Astrocyte (in vitro differentiated cells and primary cell): ENCODE measurements around the gene DYNC2I2. TPM values are rescaled to one million over a fixed set of nuclear protein-coding genes. Genes with fewer than 3 reads are reported as not detected.
"Not testable (repeated sequence)": the region's sequence is repeated elsewhere in the genome, so short reads cannot be mapped to it uniquely, and the experiment has no call there.

Source experiments
- DNase-seq: peaks from one replicate; pipeline ENCODE4 v3.0.0-alpha.2; 2010; ENCODE audit warnings: low read depth
- FAIRE-seq: peaks from 2 replicates; lab custom pipeline; 2011; peaks lifted over from hg19 to GRCh38; lab: Jason Lieb, UNC
- H2AFZ ChIP-seq: 2 replicates; pipeline ENCODE4 v1.6.0; 2012; ENCODE audit warnings: low read depth, low read length, inconsistent platforms
- H3K27ac ChIP-seq: 2 replicates; pipeline ENCODE4 v1.5.1; 2011; ENCODE audit warnings: low read depth, low read length, inconsistent platforms
- H3K27me3 ChIP-seq: 2 replicates; pipeline ENCODE4 v1.6.0; 2011; ENCODE audit warnings: low read length, inconsistent platforms; ENCODE audit not compliant: insufficient read depth
- H3K36me3 ChIP-seq: 2 replicates; pipeline ENCODE4 v1.5.1; 2011; ENCODE audit warnings: low read length, inconsistent platforms; ENCODE audit not compliant: insufficient read depth
- H3K4me1 ChIP-seq: 2 replicates; pipeline ENCODE4 v1.5.1; 2011; ENCODE audit warnings: low read length, inconsistent platforms; ENCODE audit not compliant: insufficient read depth
- H3K4me2 ChIP-seq: 2 replicates; pipeline ENCODE4 v1.6.0; 2012; ENCODE audit warnings: low read length, inconsistent platforms
- H3K4me3 ChIP-seq: 2 replicates; pipeline ENCODE4 v1.5.1; 2011; ENCODE audit warnings: low read depth, mild to moderate bottlenecking, low read length, inconsistent platforms; ENCODE audit not compliant: insufficient read depth
- H3K79me2 ChIP-seq: 2 replicates; pipeline ENCODE4 v1.6.0; 2012; ENCODE audit warnings: mild to moderate bottlenecking, low read length, inconsistent platforms; ENCODE audit not compliant: insufficient read depth
- H3K9ac ChIP-seq: 2 replicates; pipeline ENCODE4 v1.6.0; 2012; ENCODE audit warnings: mild to moderate bottlenecking, low read length, inconsistent platforms
- H3K9me3 ChIP-seq: 2 replicates; pipeline ENCODE4 v1.5.1; 2012; ENCODE audit warnings: low read depth, mild to moderate bottlenecking, low read length, inconsistent platforms; ENCODE audit not compliant: insufficient read depth
- H4K20me1 ChIP-seq: 2 replicates; pipeline ENCODE4 v1.6.0; 2012; ENCODE audit warnings: low read length, inconsistent platforms; ENCODE audit not compliant: insufficient read depth
- H3K27ac Mint-ChIP-seq: one replicate; pipeline ENCODE4 v1.8.0; 2021; ENCODE audit warnings: mild to moderate bottlenecking, mixed read lengths; ENCODE audit not compliant: unreplicated experiment
- H3K27me3 Mint-ChIP-seq: one replicate; pipeline ENCODE4 v1.8.0; 2021; ENCODE audit warnings: low read depth, mixed read lengths; ENCODE audit not compliant: unreplicated experiment
- H3K36me3 Mint-ChIP-seq: one replicate; pipeline ENCODE4 v1.8.0; 2021; ENCODE audit warnings: low read depth, mixed read lengths; ENCODE audit not compliant: unreplicated experiment
- H3K4me1 Mint-ChIP-seq: one replicate; pipeline ENCODE4 v1.8.0; 2021; ENCODE audit warnings: low read depth, mixed read lengths; ENCODE audit not compliant: unreplicated experiment
- H3K4me3 Mint-ChIP-seq: one replicate; pipeline ENCODE4 v1.8.0; 2021; ENCODE audit warnings: mild to moderate bottlenecking, moderate library complexity, mixed read lengths; ENCODE audit not compliant: unreplicated experiment
- H3K9me3 Mint-ChIP-seq: one replicate; pipeline ENCODE4 v1.8.0; 2021; ENCODE audit warnings: mild to moderate bottlenecking, mixed read lengths; ENCODE audit not compliant: unreplicated experiment
- CTCF ChIP-seq: IDR thresholded peaks from 2 replicates; pipeline ENCODE4 v1.5.1; 2011; ENCODE audit warnings: low read depth, mild to moderate bottlenecking, inconsistent platforms, low read length, moderate library complexity; ENCODE audit not compliant: insufficient read depth
- EZH2 ChIP-seq: IDR thresholded peaks from 2 replicates; pipeline ENCODE4 v1.6.1; 2012; ENCODE audit warnings: mild to moderate bottlenecking, low read length, inconsistent platforms; ENCODE audit not compliant: insufficient read depth
- total RNA-seq: library from RNA; stranded (reverse); gene quantifications from 2 replicates; pipeline ENCODE4 v1.2.1, GENCODE V29; 2021

Gene DYNC2I2
- total RNA-seq, 1 donor from 2014 or later = 20.6 TPM

- no peak for TF ChIP-seq EZH2
- TF ChIP-seq CTCF = no peak
- H3K27ac ChIP-seq = no peak overlapping the region
- Mint-ChIP-seq H3K36me3 (peaks cover 7% of the 10 kb centered on the region), H3K4me3 (no peak overlapping the region), H3K27me3 (no peaks in the 10 kb centered on the region), H3K4me1 (peaks cover 3% of the 10 kb centered on the region), H3K9me3 (no peaks in the 10 kb centered on the region), H3K27ac (peak overlapping the region; percentile 18)
- no peaks in the 10 kb centered on the region for H3K27me3 ChIP-seq
- no peak overlapping the region for H3K4me3 ChIP-seq
- DNase-seq (no peak), FAIRE-seq (no peak)
- H3K9me3 ChIP-seq = no peaks in the 10 kb centered on the region
- peaks cover 13% of the 10 kb centered on the region for H3K79me2 ChIP-seq
- peaks cover 30% of the 10 kb centered on the region for H3K36me3 ChIP-seq
- peaks cover 39% of the 10 kb centered on the region for H4K20me1 ChIP-seq
- H3K4me2 ChIP-seq = no peak overlapping the region
- no peak overlapping the region for H2AFZ ChIP-seq
- peaks cover 4% of the 10 kb centered on the region for H3K4me1 ChIP-seq
- H3K9ac ChIP-seq = no peak overlapping the region
These were observed 40.5 kb upstream of the DYNC2I2 start for GRCh38 chr9:128696923-128697707.

- TF ChIP-seq CTCF (no peak), EZH2 (no peak)
- peaks cover 40% of the 10 kb centered on the region for H3K36me3 ChIP-seq
- H3K36me3 Mint-ChIP-seq = peaks cover 13% of the 10 kb centered on the region
- no peaks in the 10 kb centered on the region for H3K9me3 ChIP-seq
- peaks cover 35% of the 10 kb centered on the region for H3K79me2 ChIP-seq
- no peaks in the 10 kb centered on the region for H3K27me3 ChIP-seq
- H3K4me1 Mint-ChIP-seq = peaks cover 10% of the 10 kb centered on the region
- DNase-seq = no peak
- peaks cover 60% of the 10 kb centered on the region for H4K20me1 ChIP-seq
- no peak for FAIRE-seq
- H3K27me3 Mint-ChIP-seq = no peaks in the 10 kb centered on the region
- no peak overlapping the region for H2AFZ ChIP-seq
- H3K9me3 Mint-ChIP-seq = no peaks in the 10 kb centered on the region
- no peak overlapping the region for H3K9ac ChIP-seq
- no peak overlapping the region for H3K27ac Mint-ChIP-seq
- H3K4me1 ChIP-seq = peaks cover 7% of the 10 kb centered on the region
- no peak overlapping the region for H3K4me2 ChIP-seq
- no peak overlapping the region for H3K4me3 ChIP-seq
- H3K27ac ChIP-seq = no peak overlapping the region
- no peak overlapping the region for H3K4me3 Mint-ChIP-seq
These were observed 37.7 kb upstream of the DYNC2I2 start for GRCh38 chr9:128694344-128694743.

GRCh38 chr9:128693738-128694137 lies 37.1 kb upstream of the DYNC2I2 start:
- not testable (repeated sequence) for H3K9me3 Mint-ChIP-seq, H3K4me3 Mint-ChIP-seq, DNase-seq, FAIRE-seq, H3K27me3 ChIP-seq, H2AFZ ChIP-seq, H3K27me3 Mint-ChIP-seq, H3K9me3 ChIP-seq, H3K4me1 ChIP-seq, H3K9ac ChIP-seq, H3K27ac ChIP-seq, H3K4me2 ChIP-seq, H3K4me3 ChIP-seq, H3K27ac Mint-ChIP-seq
- Mint-ChIP-seq H3K4me1 (peaks cover 10% of the 10 kb centered on the region), H3K36me3 (peaks cover 13% of the 10 kb centered on the region)
- peaks cover 60% of the 10 kb centered on the region for H4K20me1 ChIP-seq
- peaks cover 40% of the 10 kb centered on the region for H3K36me3 ChIP-seq
- H3K79me2 ChIP-seq = peaks cover 35% of the 10 kb centered on the region
